Motor neuron (in vitro differentiated cells): ENCODE measurements around the gene IL20. TPM values are rescaled to one million over a fixed set of nuclear protein-coding genes. Genes with fewer than 3 reads are reported as not detected.
A peak's percentile ranks its signal among the peaks of the same experiment; 100 is the strongest.

Experiments
- ATAC-seq, 8 experiments: fragments of 200-7000 bp; cut with Tn5 transposase; replicated peaks in 6 of 8; 2 replicates each; pipeline ENCODE4 v1.8.0; 2021; ENCODE audit warnings: mild to moderate bottlenecking in 8 of 8, moderate library complexity in 8 of 8
- H3K27ac ChIP-seq, 2 donors: fragments of 250-450 bp; sonication (Bioruptor Pico); 2 replicates each; pipeline ENCODE4 v1.9.0; 2021; ENCODE audit warnings: antibody characterized with exemption in 2 of 2, mild to moderate bottlenecking in 2 of 2, moderate library complexity in 1 of 2
- H3K4me1 ChIP-seq, 2 donors: fragments of 250-450 bp; sonication (Bioruptor Pico); replicated peaks in 1 of 2; 2 replicates each; pipeline ENCODE4 v1.6.1; 2021; ENCODE audit warnings: antibody characterized with exemption in 2 of 2, mild to moderate bottlenecking in 2 of 2, moderate library complexity in 1 of 2
- H3K4me3 ChIP-seq, 5 donors: fragments of 250-450 bp; sonication (Bioruptor Pico); 2 replicates each; pipeline ENCODE4 v1.9.0; 2021; ENCODE audit warnings: antibody characterized with exemption in 5 of 5, mild to moderate bottlenecking in 5 of 5, moderate library complexity in 4 of 5
- WGBS, 10 experiments: fragments of 450-650 bp; shearing (Covaris generic); methylation state at CpG; one replicate each; pipeline ENCODE4 v1.0.0; 2022; 5-methylcytosine and 5-hydroxymethylcytosine counted together
- in situ Hi-C, 9 experiments: fragments of 400-800 bp; cut with MboI; loops; one replicate each; pipeline ENCODE4 v1.15.0; 2021; ENCODE audit warnings: low sequenced_read_pairs in 9 of 9, low pct_unique_long_range_greater_than_20kb in 2 of 9; ENCODE audit not compliant: unreplicated experiment in 9 of 9
- total RNA-seq, 8 experiments: library from RNA; unstranded; fragments of 300-600 nt; gene quantifications; 2 replicates each; pipeline versions ENCODE4 v1.2.3 to v1.2.4, GENCODE V29; 2022

The IL20 gene
- total RNA-seq, 8 experiments from 2014 or later: 0.25 TPM; not detected in 7

- H3K4me3 ChIP-seq: no peak overlapping the region
- in situ Hi-C loops: no loop called here
- peak in 2 of 8 experiments; percentile 79 to 80 for ATAC-seq
- peaks cover 0 to 2% of the 10 kb centered on the region in 2 donors for H3K4me1 ChIP-seq
- WGBS, 10 experiments: 19 to 100% (median 85%) methylated on average over 1 to 15 of the region's 15 CpGs
- no peak overlapping the region for H3K27ac ChIP-seq
These were observed 25.0 kb downstream of the IL20 start for GRCh38 chr1:206890125-206891060.

- H3K4me3 ChIP-seq: no peak overlapping the region
- H3K4me1 ChIP-seq: peaks cover 0 to 2% of the 10 kb centered on the region in 2 donors
- no peak overlapping the region for H3K27ac ChIP-seq
- WGBS, 10 experiments: 0 to 78% (median 50%) methylated on average over 1 of the region's 1 CpG; no CpG with 5 or more reads in 2 of the 10 experiments
- in situ Hi-C loops: no loop called here
- ATAC-seq: no peak
These were observed 26.0 kb downstream of the IL20 start for GRCh38 chr1:206891412-206891811.

- Histone ChIP-seq H3K27ac (no peak overlapping the region), H3K4me3 (no peak overlapping the region), H3K4me1 (peaks cover 0 to 2% of the 10 kb centered on the region in 2 donors)
- no peak for ATAC-seq
- WGBS, 10 experiments: 0 to 100% (median 72%) methylated on average over 1 to 3 of the region's 3 CpGs
- in situ Hi-C loops: no loop called here
These were observed 27.0 kb downstream of the IL20 start for GRCh38 chr1:206892351-206892984.

- Histone ChIP-seq H3K27ac (no peak overlapping the region), H3K4me3 (no peak overlapping the region), H3K4me1 (peaks cover 0 to 2% of the 10 kb centered on the region in 2 donors)
- ATAC-seq: no peak
- 60 to 100% (median 80%) methylated on average over 1 to 2 of the region's 2 CpGs; no CpG with 5 or more reads in 1 of the 10 experiments for WGBS, 10 experiments
- in situ Hi-C loops: no loop called here
These were observed 28.0 kb downstream of the IL20 start for GRCh38 chr1:206893380-206893779.

GRCh38 chr1:206895325-206895724 is 29.9 kb downstream of the IL20 start:
- Histone ChIP-seq H3K27ac (no peak overlapping the region), H3K4me3 (no peak overlapping the region), H3K4me1 (peaks cover 0 to 2% of the 10 kb centered on the region in 2 donors)
- WGBS, 10 experiments: 60 to 90% (median 75%) methylated on average over 1 to 3 of the region's 3 CpGs; no CpG with 5 or more reads in 4 of the 10 experiments
- ATAC-seq: no peak
- in situ Hi-C loops: no loop called here

- 7 to 80% (median 72%) methylated on average over 1 to 3 of the region's 3 CpGs; no CpG with 5 or more reads in 3 of the 10 experiments for WGBS, 10 experiments
- in situ Hi-C loops: no loop called here
- ATAC-seq: peak in 4 of 8 experiments; percentile 42 to 79 (median 61)
- Histone ChIP-seq H3K4me1 (peaks cover 0 to 2% of the 10 kb centered on the region in 2 donors), H3K27ac (no peak overlapping the region), H3K4me3 (no peak overlapping the region)
These were observed 30.4 kb downstream of the IL20 start for GRCh38 chr1:206895837-206896242.

- 12 to 93% (median 65%) methylated on average over 1 to 3 of the region's 3 CpGs; no CpG with 5 or more reads in 1 of the 10 experiments for WGBS, 10 experiments
- peaks cover 0 to 2% of the 10 kb centered on the region in 2 donors for H3K4me1 ChIP-seq
- no peak overlapping the region for H3K4me3 ChIP-seq
- no peak overlapping the region for H3K27ac ChIP-seq
- in situ Hi-C loops: no loop called here
- ATAC-seq: peak in 1 of 8 experiments; percentile 56
These were observed 30.8 kb downstream of the IL20 start for GRCh38 chr1:206896261-206896660.

- WGBS, 10 experiments: 40 to 100% (median 83%) methylated on average over 1 to 3 of the region's 4 CpGs; no CpG with 5 or more reads in 1 of the 10 experiments
- H3K4me3 ChIP-seq: no peak within 1 kb of the TSS
- peaks cover 0 to 2% of the 10 kb centered on the region in 2 donors for H3K4me1 ChIP-seq
- no peak within 1 kb of the TSS for H3K27ac ChIP-seq
- in situ Hi-C loops: no loop called here
- no peak for ATAC-seq
These were observed 31.8 kb downstream of the IL20 start, which contains the start of gene IL24 for GRCh38 chr1:206897175-206897574. Gene IL24, plus strand, starts transcription at chr1:206897443. Its CDS starts 390 bp downstream, at chr1:206897833.

GRCh38 chr1:206898089-206898914 is 32.9 kb downstream of the IL20 start:
- Histone ChIP-seq H3K4me3 (no peak overlapping the region), H3K27ac (no peak overlapping the region), H3K4me1 (no peaks in the 10 kb centered on the region)
- peak in 3 of 8 experiments; percentile 35 to 93 (median 90) for ATAC-seq
- in situ Hi-C loops: no loop called here
- WGBS, 10 experiments: 20 to 100% (median 63%) methylated on average over 1 to 11 of the region's 11 CpGs

GRCh38 chr1:206898915-206899431 is 33.5 kb downstream of the IL20 start:
- ATAC-seq: no peak
- WGBS, 10 experiments: 66 to 93% (median 81%) methylated on average over 3 to 10 of the region's 13 CpGs; no CpG with 5 or more reads in 3 of the 10 experiments
- in situ Hi-C loops: no loop called here
- H3K27ac ChIP-seq: no peak overlapping the region
- no peaks in the 10 kb centered on the region for H3K4me1 ChIP-seq
- H3K4me3 ChIP-seq: no peak overlapping the region

GRCh38 chr1:206899717-206900116 is 34.3 kb downstream of the IL20 start:
- H3K4me1 ChIP-seq: no peaks in the 10 kb centered on the region
- H3K4me3 ChIP-seq: no peak overlapping the region
- no peak overlapping the region for H3K27ac ChIP-seq
- no peak for ATAC-seq
- in situ Hi-C loops: loop anchor here in 7 of 9 experiments (25.0 kb wide), 4 partner anchors 162 to 412 kb away; partner anchors contain the start of genes DYRK3 (in 2 of the 7) and EIF2D (in 2 of the 7)
- WGBS, 10 experiments: 40 to 100% (median 67%) methylated on average over 1 to 5 of the region's 5 CpGs; no CpG with 5 or more reads in 3 of the 10 experiments

GRCh38 chr1:206900149-206900548 is 34.7 kb downstream of the IL20 start:
- H3K27ac ChIP-seq: no peak overlapping the region
- in situ Hi-C loops: loop anchor here in 7 of 9 experiments (25.0 kb wide), 4 partner anchors 163 to 413 kb away; partner anchors contain the start of genes DYRK3 (in 2 of the 7) and EIF2D (in 2 of the 7)
- H3K4me3 ChIP-seq: no peak overlapping the region
- 50 to 96% (median 80%) methylated on average over 2 to 5 of the region's 7 CpGs; no CpG with 5 or more reads in 3 of the 10 experiments for WGBS, 10 experiments
- H3K4me1 ChIP-seq: no peaks in the 10 kb centered on the region
- no peak for ATAC-seq
